ENCODE results near the gene ANO8. TPM values are rescaled to one million over a fixed set of nuclear protein-coding genes. Genes with fewer than 3 reads are reported as not detected.
"Not testable (repeated sequence)": the region's sequence is repeated elsewhere in the genome, so short reads cannot be mapped to it uniquely, and the experiment has no call there.

The ANO8 gene
- total RNA-seq, 1 donor from 2014 or later: 8.5 TPM

GRCh38 chr19:17286752-17287151 lies 47.9 kb downstream of the ANO8 start:
- no peak for DNase-seq

- DNase-seq: no peak
Measured at GRCh38 chr19:17286263-17286662, 48.4 kb downstream of the ANO8 start.

GRCh38 chr19:17285415-17286135 lies 49.1 kb downstream of the ANO8 start:
- DNase-seq: no peak

GRCh38 chr19:17283504-17283996 lies 51.1 kb downstream of the ANO8 start:
- DNase-seq: no peak

- peak; percentile 85 for DNase-seq
Measured at GRCh38 chr19:17282488-17283125, 52.0 kb downstream of the ANO8 start.

- DNase-seq: peak; percentile 51
Measured at GRCh38 chr19:17281391-17282304, 53.0 kb downstream of the ANO8 start, which contains the start of gene ANKLE1. Gene ANKLE1, plus strand, starts transcription at chr19:17281901. Its CDS starts 20 bp downstream, at chr19:17281921.

- DNase-seq: no peak
Measured at GRCh38 chr19:17279436-17279835, 55.2 kb downstream of the ANO8 start.

- DNase-seq: no peak
Measured at GRCh38 chr19:17275441-17276175, 59.0 kb downstream of the ANO8 start.

GRCh38 chr19:17274892-17275291 lies 59.8 kb downstream of the ANO8 start:
- not testable (repeated sequence) for DNase-seq

Other genes starting within 250 kb of the ANO8 start
- 21.7 TPM for gene USE1, start 119.5 kb downstream of the ANO8 start, total RNA-seq
- gene OCEL1, start 108.6 kb downstream of the ANO8 start, total RNA-seq: 5.3 TPM
- 35.0 TPM for gene NR2F6, start 88.9 kb downstream of the ANO8 start, total RNA-seq
- gene USHBP1, start 70.1 kb downstream of the ANO8 start, total RNA-seq: 12.3 TPM
- 70.7 TPM for gene BABAM1, start 67.4 kb downstream of the ANO8 start, total RNA-seq
- gene ANKLE1, start 53.0 kb downstream of the ANO8 start, total RNA-seq: 0.62 TPM
- 15.6 TPM for gene ABHD8, start 31.4 kb downstream of the ANO8 start, total RNA-seq
- 38.9 TPM for gene MRPL34, start 29.0 kb downstream of the ANO8 start, total RNA-seq
- gene DDA1, start 25.3 kb downstream of the ANO8 start, total RNA-seq: 7.6 TPM
- 17.3 TPM for gene GTPBP3, start 2.7 kb upstream of the ANO8 start, total RNA-seq
- gene PLVAP, start 42.5 kb upstream of the ANO8 start, total RNA-seq: 39.2 TPM
- not detected for gene CCDC194, start 59.3 kb upstream of the ANO8 start, total RNA-seq
- 6.3 TPM for gene BST2, start 70.8 kb upstream of the ANO8 start, total RNA-seq
- 26.8 TPM for gene MVB12A, start 85.2 kb upstream of the ANO8 start, total RNA-seq
- 3.3 TPM for gene TMEM221, start 113.8 kb upstream of the ANO8 start, total RNA-seq
- not detected for gene NXNL1, start 126.1 kb upstream of the ANO8 start, total RNA-seq
- gene SLC27A1, start 135.7 kb upstream of the ANO8 start, total RNA-seq: 45.7 TPM
- gene PGLS, start 176.8 kb upstream of the ANO8 start, total RNA-seq: 35.1 TPM
- 66.3 TPM for gene COLGALT1, start 220.8 kb upstream of the ANO8 start, total RNA-seq